HepG2 (cell line): ENCODE measurements around the gene POLDIP3. TPM values are rescaled to one million over a fixed set of nuclear protein-coding genes. Genes with fewer than 3 reads are reported as not detected.
A peak's percentile ranks its signal among the peaks of the same experiment; 100 is the strongest.

Experiments
- ARNT2 ChIP-seq: sonication (generic); formaldehyde crosslinking; IDR thresholded peaks from 2 replicates; pipeline ENCODE4 v1.8.0; 2022; ENCODE audit warnings: mild to moderate bottlenecking, low read depth, missing genetic modification reagents, moderate library complexity
- ATF1 ChIP-seq: IDR thresholded peaks from 2 replicates; pipeline ENCODE4 v1.6.1; 2016; ENCODE audit warnings: mild to moderate bottlenecking, control low read depth
- BRF2 ChIP-seq: sonication (generic); formaldehyde crosslinking; IDR thresholded peaks from 2 replicates; pipeline ENCODE4 v1.8.1; 2022; ENCODE audit warnings: mild to moderate bottlenecking, missing genetic modification reagents
- E2F2 ChIP-seq: sonication (generic); formaldehyde crosslinking; IDR thresholded peaks from 2 replicates; pipeline ENCODE4 v1.4.0; 2020; ENCODE audit warnings: missing genetic modification reagents, borderline replicate concordance
- HMGXB3 ChIP-seq: sonication (generic); formaldehyde crosslinking; IDR thresholded peaks from 2 replicates; pipeline ENCODE4 v1.4.0; 2020; ENCODE audit warnings: missing genetic modification reagents, borderline replicate concordance
- KIAA2018 ChIP-seq: sonication (generic); formaldehyde crosslinking; IDR thresholded peaks from 2 replicates; pipeline ENCODE4 v1.5.0; 2020; ENCODE audit warnings: mild to moderate bottlenecking, missing genetic modification reagents, borderline replicate concordance
- KLF9 ChIP-seq: IDR thresholded peaks from 2 replicates; pipeline ENCODE4 v1.6.1; 2016; ENCODE audit warnings: low read depth
- TBP ChIP-seq: sonication (generic); formaldehyde crosslinking; IDR thresholded peaks from 2 replicates; pipeline ENCODE4 v1.5.0; 2020; ENCODE audit warnings: missing genetic modification reagents
- TCF12 ChIP-seq, 2 experiments: fragments of 450-650 bp in 1 of 2; sonication (generic) in 1 of 2; formaldehyde crosslinking in 1 of 2; IDR thresholded peaks; 2 replicates each; pipeline versions ENCODE4 v1.6.1 to v1.8.0; 2017 to 2022; ENCODE audit warnings: antibody characterized with exemption in 1 of 2, mild to moderate bottlenecking in 1 of 2, missing genetic modification reagents in 1 of 2, moderate library complexity in 1 of 2
- ZNF30 ChIP-seq: sonication (generic); formaldehyde crosslinking; IDR thresholded peaks from 2 replicates; pipeline ENCODE4 v1.5.0; 2020; ENCODE audit warnings: mild to moderate bottlenecking, missing genetic modification reagents
- ZNF567 ChIP-seq: sonication (generic); formaldehyde crosslinking; IDR thresholded peaks from 2 replicates; pipeline ENCODE4 v1.8.1; 2023; ENCODE audit warnings: mild to moderate bottlenecking, missing genetic modification reagents, borderline replicate concordance
- ZNF709 ChIP-seq: sonication (generic); formaldehyde crosslinking; IDR thresholded peaks from 2 replicates; pipeline ENCODE4 v1.5.0; 2020; ENCODE audit warnings: mild to moderate bottlenecking, missing genetic modification reagents
- ZNF816 ChIP-seq: sonication (generic); formaldehyde crosslinking; IDR thresholded peaks from 2 replicates; pipeline ENCODE4 v1.8.0; 2022; ENCODE audit warnings: missing genetic modification reagents, mild to moderate bottlenecking, borderline replicate concordance
- polyA plus RNA-seq, 8 experiments: library from polyadenylated mRNA; depleted of rRNA in 3 of 8; stranded (reverse) in 7 of 8; unstranded in 1 of 8; fragments of >200 nt; fragmentation: Illumina TruSeq in 4 of 8; extraction: Trizol in 4 of 8; gene quantifications; 2 replicates each; pipeline versions ENCODE4 v1.2.1 to v1.2.3, GENCODE V29; 2011 to 2016; ENCODE audit warnings: low read depth in 4 of 8, missing spikeins in 1 of 8, mixed read lengths in 1 of 8; ENCODE audit not compliant: insufficient read depth in 1 of 8
- total RNA-seq, 5 experiments: library from RNA; depleted of rRNA; stranded (reverse); fragments of >200 nt; fragmentation: Illumina TruSeq; extraction: Trizol; gene quantifications; 2 replicates each; pipeline ENCODE4 v1.2.3, GENCODE V29; 2016; ENCODE audit warnings: low read depth in 1 of 5

Gene POLDIP3
- total and polyA plus RNA-seq, 2 of the 13 experiments (the other 11 are each of a cell fraction or from before 2014, with no cell fraction given): 45.8 to 47.4 TPM

- TF ChIP-seq HMGXB3 (CRISPR knock-in tag) (no peak), BRF2 (CRISPR knock-in tag) (no peak), ZNF816 (CRISPR knock-in tag) (no peak), ATF1 (no peak), ZNF30 (CRISPR knock-in tag) (no peak), E2F2 (CRISPR knock-in tag) (no peak), TCF12 (IDR thresholded peaks at IDR 0.05) (no peak), TCF12 (CRISPR knock-in tag; IDR thresholded peaks at IDR 0.05) (no peak), KLF9 (CRISPR knock-in tag) (no peak), ZNF709 (CRISPR knock-in tag) (no peak), TBP (no peak), KIAA2018 (CRISPR knock-in tag) (no peak), ARNT2 (CRISPR knock-in tag) (0 out of 2 replicates have a peak, but pooled peaks have one; percentile 29), ZNF567 (CRISPR knock-in tag) (no peak)
Measured at GRCh38 chr22:42617155-42617983, 2.7 kb upstream of the POLDIP3 start (continued).
